Cardiac muscle cell (in vitro differentiated cells and primary cell): Measurements from ENCODE around the gene SPG21. TPM values are rescaled to one million over a fixed set of nuclear protein-coding genes. Genes with fewer than 3 reads are reported as not detected.

Experiments
- DNase-seq, 2 donors: peaks; one replicate each; pipeline versions ENCODE4 v3.0.0 to v3.0.0-alpha.2; 2010 to 2017; ENCODE audit warnings: low read depth in 1 of 2, low spot score in 1 of 2
- H3K27ac ChIP-seq: fragments of 200-600 bp; sonication (generic); 2 replicates; pipeline ENCODE4 v1.5.1; 2016
- H3K27me3 ChIP-seq: fragments of 200-600 bp; sonication (generic); 2 replicates; pipeline ENCODE4 v1.6.0; 2016; ENCODE audit warnings: control low read depth
- H3K36me3 ChIP-seq: fragments of 200-600 bp; sonication (generic); 2 replicates; pipeline ENCODE4 v1.5.1; 2016; ENCODE audit warnings: control low read depth
- H3K4me1 ChIP-seq: fragments of 200-600 bp; sonication (generic); 2 replicates; pipeline ENCODE4 v1.8.1; 2017; ENCODE audit warnings: low read depth, mild to moderate bottlenecking, mixed run types
- H3K4me3 ChIP-seq: fragments of 200-600 bp; sonication (generic); 2 replicates; pipeline ENCODE4 v1.5.1; 2016; ENCODE audit warnings: mild to moderate bottlenecking
- H3K9me3 ChIP-seq: fragments of 200-600 bp; sonication (generic); 2 replicates; pipeline ENCODE4 v1.5.1; 2017; ENCODE audit warnings: low read depth, mild to moderate bottlenecking, control low read depth
- CTCF ChIP-seq: IDR thresholded peaks from 2 replicates; pipeline ENCODE4 v1.5.1; 2012; ENCODE audit warnings: low read depth, mild to moderate bottlenecking, low read length
- polyA plus RNA-seq: library from polyadenylated mRNA; unstranded; fragments of >200 nt; fragmentation: Nextera tagmentation; extraction: Ambion mirVana; gene quantifications from 2 replicates; pipeline ENCODE4 v1.2.1, GENCODE V29; 2016
- total RNA-seq: library from RNA; depleted of rRNA; stranded (reverse); fragments of >200 nt; gene quantifications from 2 replicates; pipeline ENCODE4 v1.2.3, GENCODE V29; 2016

The SPG21 gene
- total and polyA plus RNA-seq, 2 experiments from 2014 or later: 84.3 to 136 TPM

- no peak for TF ChIP-seq CTCF
- Histone ChIP-seq H3K4me3 (no peak overlapping the region), H3K9me3 (no peaks in the 10 kb centered on the region), H3K36me3 (no peaks in the 10 kb centered on the region), H3K27ac (no peak overlapping the region), H3K4me1 (no peaks in the 10 kb centered on the region), H3K27me3 (no peaks in the 10 kb centered on the region)
- DNase-seq: no peak
These were observed 40.1 kb downstream of the SPG21 start for GRCh38 chr15:64949383-64950186.

GRCh38 chr15:64948916-64949315 lies 40.8 kb downstream of the SPG21 start:
- no peaks in the 10 kb centered on the region for H3K4me1 ChIP-seq
- H3K4me3 ChIP-seq: no peak overlapping the region
- TF ChIP-seq CTCF: no peak
- no peak for DNase-seq
- no peak overlapping the region for H3K27ac ChIP-seq
- no peaks in the 10 kb centered on the region for H3K27me3 ChIP-seq
- H3K36me3 ChIP-seq: no peaks in the 10 kb centered on the region
- no peaks in the 10 kb centered on the region for H3K9me3 ChIP-seq

- no peak for TF ChIP-seq CTCF
- no peaks in the 10 kb centered on the region for H3K27me3 ChIP-seq
- no peaks in the 10 kb centered on the region for H3K9me3 ChIP-seq
- H3K36me3 ChIP-seq: no peaks in the 10 kb centered on the region
- H3K4me3 ChIP-seq: no peak overlapping the region
- no peaks in the 10 kb centered on the region for H3K4me1 ChIP-seq
- H3K27ac ChIP-seq: no peak overlapping the region
- no peak for DNase-seq
These were observed 42.5 kb downstream of the SPG21 start for GRCh38 chr15:64947211-64947610.

GRCh38 chr15:64944961-64945360 lies 44.8 kb downstream of the SPG21 start:
- no peak for DNase-seq
- no peaks in the 10 kb centered on the region for H3K36me3 ChIP-seq
- no peaks in the 10 kb centered on the region for H3K4me1 ChIP-seq

GRCh38 chr15:64943512-64944225 lies 46.0 kb downstream of the SPG21 start:
- Histone ChIP-seq H3K27me3 (no peaks in the 10 kb centered on the region), H3K4me3 (no peak overlapping the region), H3K9me3 (no peaks in the 10 kb centered on the region), H3K27ac (no peak overlapping the region), H3K4me1 (no peaks in the 10 kb centered on the region), H3K36me3 (no peaks in the 10 kb centered on the region)
- DNase-seq: no peak
- no peak for TF ChIP-seq CTCF

More at GRCh38 chr15:64944961-64945360, 44.8 kb downstream of the SPG21 start:
- no peaks in the 10 kb centered on the region for H3K27me3 ChIP-seq
- H3K27ac ChIP-seq: no peak overlapping the region
- TF ChIP-seq CTCF: no peak
- no peaks in the 10 kb centered on the region for H3K9me3 ChIP-seq
- H3K4me3 ChIP-seq: no peak overlapping the region
